ENCODE data around the gene ZBTB7B.

Gene ZBTB7B

GRCh38 chr1:155003766-155004351 is 1.3 kb downstream of the ZBTB7B start:
- no peak for DNase-seq (ENCODE audit: low read depth in 2 of 2, low spot score in 1 of 2)

- DNase-seq (ENCODE audit: low read depth in 2 of 2, low spot score in 1 of 2): no peak
Observed at GRCh38 chr1:155004352-155005075, 1.9 kb downstream of the ZBTB7B start.

- no peak for DNase-seq (ENCODE audit: low read depth in 2 of 2, low spot score in 1 of 2)
Observed at GRCh38 chr1:155005076-155006011, 2.7 kb downstream of the ZBTB7B start.

- DNase-seq (ENCODE audit: low read depth in 2 of 2, low spot score in 1 of 2): no peak
Observed at GRCh38 chr1:155006601-155007101, 4.0 kb downstream of the ZBTB7B start.

DNA sequence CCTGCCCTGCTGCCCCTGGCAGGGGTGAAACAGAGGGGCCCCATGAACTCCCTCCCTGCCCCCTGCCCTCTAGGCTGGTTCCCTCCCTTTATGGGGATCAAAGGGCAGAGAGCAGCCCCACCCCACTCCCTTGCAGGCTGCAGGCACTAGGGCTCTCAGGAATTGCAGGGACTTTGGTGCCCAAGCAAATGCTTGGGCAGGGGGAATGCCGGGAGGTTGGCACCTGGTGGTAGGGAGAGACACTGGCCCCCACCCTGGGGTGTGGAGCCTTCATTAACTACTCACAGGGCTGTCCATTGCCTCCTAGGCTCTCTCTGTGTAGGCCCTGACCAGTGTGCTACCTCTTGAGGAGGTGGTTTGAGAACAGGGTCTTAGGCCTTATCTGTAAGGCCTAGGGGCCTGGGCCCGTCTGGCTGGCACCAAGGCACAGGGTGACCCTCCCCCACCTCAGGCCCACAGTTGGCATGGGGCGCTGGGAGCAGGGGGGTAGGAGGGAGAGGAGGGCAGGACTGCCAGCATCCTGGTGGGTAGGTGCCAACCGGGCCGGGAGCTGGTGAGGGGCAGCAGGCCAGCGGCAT is 4.7 kb downstream of the ZBTB7B start:
- DNase-seq (ENCODE audit: low read depth in 2 of 2, low spot score in 1 of 2): no peak

GRCh38 chr1:155008015-155008941 is 5.7 kb downstream of the ZBTB7B start:
- DNase-seq (ENCODE audit: low read depth in 2 of 2, low spot score in 1 of 2): no peak

DNA sequence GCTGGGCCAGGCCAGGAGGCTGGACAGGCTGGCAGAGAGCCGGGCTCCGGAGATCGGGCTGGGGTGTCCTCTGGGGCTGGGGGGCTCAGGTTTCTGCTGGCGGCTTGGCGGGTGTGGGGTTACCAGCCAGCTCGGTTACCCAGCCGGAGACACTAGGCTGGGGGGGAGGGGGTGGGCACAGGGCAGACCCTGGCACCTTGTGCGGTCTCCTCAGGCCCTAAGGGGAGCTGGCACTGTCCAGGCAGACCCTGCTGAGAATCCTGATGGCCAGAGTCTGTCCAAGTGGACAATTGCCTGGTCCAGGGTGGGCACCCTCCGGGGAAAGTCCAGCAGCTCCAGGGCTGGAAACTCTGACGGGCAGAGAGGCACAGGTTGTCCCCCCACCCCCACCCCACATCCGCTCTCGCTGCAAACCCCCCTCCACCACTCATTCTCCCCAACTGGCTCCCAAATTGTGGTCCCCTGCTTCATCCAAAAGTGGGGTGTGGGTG is 6.7 kb downstream of the ZBTB7B start:
- no peak for DNase-seq (ENCODE audit: low read depth in 2 of 2, low spot score in 1 of 2)

DNA sequence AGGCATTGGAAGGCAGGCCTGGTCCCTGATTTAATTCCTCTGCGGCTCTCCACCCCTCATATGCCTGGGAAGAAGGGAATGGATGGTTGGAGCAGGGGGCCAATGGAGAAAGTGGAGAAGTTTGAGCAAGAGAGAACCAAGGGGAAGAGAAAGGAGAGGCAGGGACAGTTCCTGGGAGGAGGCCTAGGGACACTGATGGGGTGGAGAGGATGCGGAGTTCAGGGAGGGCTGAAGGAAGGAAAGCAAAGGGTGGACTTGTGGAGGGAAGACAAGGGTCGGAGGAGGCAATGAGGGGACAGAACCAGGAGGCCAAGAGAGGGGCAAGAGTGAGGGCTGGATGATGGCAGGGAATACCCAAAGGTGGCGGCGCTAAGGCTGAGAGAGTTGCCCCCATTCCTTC is 7.1 kb downstream of the ZBTB7B start:
- no peak for DNase-seq (ENCODE audit: low read depth in 2 of 2, low spot score in 1 of 2)

DNA sequence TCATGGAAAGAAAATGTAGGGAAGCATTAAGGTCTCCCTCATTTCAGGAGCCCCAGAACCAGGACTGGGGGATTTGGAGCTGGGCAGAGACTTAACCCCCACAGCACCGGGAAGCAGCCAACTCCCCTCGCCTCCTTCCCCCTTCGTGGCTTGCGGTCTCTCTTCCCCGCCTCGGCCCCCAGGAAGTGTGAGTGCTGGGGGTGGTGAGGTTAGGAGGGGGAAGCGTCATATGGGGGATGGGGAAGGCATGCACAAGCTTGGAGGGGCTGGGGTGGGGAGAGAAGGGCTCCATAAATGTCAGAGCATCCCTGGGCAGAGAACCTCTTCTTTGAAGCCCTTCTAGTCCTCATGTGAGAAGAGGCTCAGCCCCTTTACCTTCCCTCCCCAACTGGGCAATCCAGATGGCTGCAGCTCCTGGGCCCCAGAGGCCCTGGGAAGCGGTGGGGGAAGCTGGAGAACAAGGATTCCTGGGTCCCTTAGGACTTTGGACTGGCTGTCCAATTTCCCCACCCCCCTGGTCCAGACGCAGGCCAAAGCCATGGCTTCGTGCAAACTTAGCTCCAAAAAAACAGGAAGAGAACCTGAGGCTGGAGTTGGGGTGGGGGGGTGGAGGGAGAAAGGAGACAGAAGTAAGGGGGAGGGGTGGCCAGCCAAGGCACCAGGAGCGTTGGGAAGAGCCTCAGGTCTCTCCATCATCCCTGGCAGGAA is 7.8 kb downstream of the ZBTB7B start:
- DNase-seq (ENCODE audit: low read depth in 2 of 2, low spot score in 1 of 2): no peak

DNA sequence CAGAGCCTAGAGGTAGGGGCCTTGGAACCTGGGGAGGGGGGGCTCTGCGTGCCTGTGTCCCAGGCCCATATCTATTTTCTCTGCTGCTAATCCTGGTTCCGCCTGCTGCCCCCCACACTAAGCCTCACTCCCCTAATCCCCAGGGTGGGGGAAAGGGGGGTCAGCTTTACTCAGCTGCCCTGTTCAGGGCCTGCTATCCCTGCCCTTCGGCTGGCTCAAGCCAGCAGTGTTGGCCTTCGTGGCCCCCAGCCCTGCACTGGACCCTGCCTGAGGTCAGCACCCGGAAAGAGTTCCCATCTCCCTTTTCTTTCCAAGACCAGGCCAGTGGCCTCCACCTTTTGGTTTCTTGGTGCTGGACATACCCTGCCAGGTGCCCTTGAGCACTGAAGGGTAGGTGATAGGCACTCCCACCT is 8.4 kb downstream of the ZBTB7B start:
- no peak for DNase-seq (ENCODE audit: low read depth in 2 of 2, low spot score in 1 of 2)

DNA sequence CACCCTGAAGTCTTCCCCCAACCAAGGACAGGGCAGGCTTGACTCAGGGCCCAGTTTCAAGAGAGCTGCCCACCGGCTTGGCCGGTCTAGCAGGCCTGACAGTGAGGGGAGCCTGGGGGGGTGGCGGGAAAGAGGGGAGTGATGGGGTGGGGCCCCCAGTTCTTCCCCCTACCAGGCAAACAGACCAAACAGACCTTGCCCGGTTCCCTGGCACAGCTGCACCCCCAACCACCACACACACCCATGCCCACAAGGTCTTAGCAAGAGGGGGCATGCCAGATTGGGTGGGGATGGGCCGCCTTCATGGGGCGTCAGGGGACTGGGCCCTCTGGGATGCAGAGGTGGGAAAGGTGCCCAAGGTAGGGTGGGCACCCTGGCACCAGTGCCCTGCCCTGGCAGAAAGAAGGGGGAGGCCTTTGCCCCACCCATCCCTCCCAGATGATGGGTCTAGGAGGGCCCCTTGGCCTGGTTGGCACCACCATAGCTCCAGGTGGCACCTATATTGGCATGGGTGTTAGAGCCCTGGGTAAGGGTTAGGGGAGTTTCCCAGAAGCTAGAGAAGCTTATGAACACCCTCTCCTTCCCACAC is 8.9 kb downstream of the ZBTB7B start:
- DNase-seq (ENCODE audit: low read depth in 2 of 2, low spot score in 1 of 2): no peak

- no peak for DNase-seq (ENCODE audit: low read depth in 2 of 2, low spot score in 1 of 2)
Observed at GRCh38 chr1:155012026-155012546, 9.5 kb downstream of the ZBTB7B start.

DNA sequence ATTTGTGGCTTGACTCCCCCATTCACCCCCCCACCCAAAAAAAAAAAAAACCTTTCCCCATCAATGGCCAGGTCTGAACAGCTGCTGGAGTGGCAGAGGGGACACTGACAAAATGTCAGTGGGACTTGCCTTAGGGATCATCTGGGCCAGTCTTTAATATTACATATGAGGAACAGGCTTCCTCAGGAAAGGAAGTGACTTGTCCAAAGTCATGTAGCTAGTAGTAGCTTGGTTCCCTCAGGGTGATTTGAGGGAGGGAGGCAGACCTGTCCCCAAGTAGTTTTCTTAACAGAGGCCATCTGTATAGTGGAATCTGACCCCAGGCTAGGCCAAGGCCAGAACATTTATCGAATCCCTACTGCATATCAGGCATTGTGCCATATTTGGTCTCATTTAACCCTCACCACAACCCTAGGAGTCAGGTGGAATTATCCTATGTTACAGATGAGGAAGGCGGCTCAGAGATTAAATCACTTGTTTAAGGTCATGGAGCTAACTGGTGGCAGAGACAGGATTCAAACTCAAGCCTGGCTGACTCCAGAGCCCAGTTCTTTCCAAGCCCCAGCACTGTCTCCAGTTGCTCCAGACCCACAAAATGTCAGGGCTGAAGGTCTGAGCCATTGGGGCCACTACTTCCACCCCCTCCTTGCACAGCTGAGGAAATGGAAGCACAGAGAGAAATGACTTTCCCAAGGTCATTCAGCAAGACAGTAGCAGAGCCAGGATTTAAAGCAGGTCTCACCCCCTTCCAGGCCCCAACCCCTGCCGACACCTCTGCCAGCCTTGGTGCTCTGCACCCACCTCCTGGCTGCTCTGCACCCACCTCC is 10.4 kb downstream of the ZBTB7B start:
- DNase-seq (ENCODE audit: low read depth in 2 of 2, low spot score in 1 of 2): no peak

DNA sequence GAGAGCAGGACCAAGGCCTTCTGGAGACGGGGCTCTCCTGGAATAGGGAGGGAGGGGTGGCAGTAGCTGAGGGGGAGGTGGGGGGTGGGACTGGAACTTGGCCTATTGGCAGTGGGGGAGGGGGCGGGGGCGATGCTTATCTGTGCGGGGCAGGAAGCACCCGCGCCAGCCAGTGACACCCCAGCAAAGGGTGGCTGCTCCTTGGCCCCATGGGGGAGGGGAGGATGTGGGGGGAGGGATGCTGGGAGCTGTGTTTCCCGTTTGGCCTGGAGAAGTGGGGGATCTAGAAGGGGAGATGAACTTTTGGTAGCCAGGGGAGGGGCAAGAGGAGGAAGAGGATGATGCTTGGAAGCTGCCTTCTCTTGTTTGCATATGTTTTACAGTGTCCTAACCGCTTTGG is 11.0 kb downstream of the ZBTB7B start:
- no peak for DNase-seq (ENCODE audit: low read depth in 2 of 2, low spot score in 1 of 2)

GRCh38 chr1:155014709-155015508 is 12.3 kb downstream of the ZBTB7B start:
- DNase-seq (ENCODE audit: low read depth in 2 of 2, low spot score in 1 of 2): no peak

- DNase-seq (ENCODE audit: low read depth in 2 of 2, low spot score in 1 of 2): no peak
Observed at GRCh38 chr1:155015527-155016230, 13.1 kb downstream of the ZBTB7B start.
